Neural progenitor cell (in vitro differentiated cells): ENCODE measurements around the gene OR51G2.

ENCODE experiments used
- EZH2 ChIP-seq: fragments of 200-600 bp; sonication (generic); IDR thresholded peaks from 2 replicates; pipeline ENCODE4 v1.6.1; 2017; ENCODE audit warnings: antibody characterized with exemption, mild to moderate bottlenecking, moderate library complexity
- EZH2phosphoT487 ChIP-seq: fragments of 200-600 bp; sonication (generic); IDR thresholded peaks from 2 replicates; pipeline ENCODE4 v1.6.1; 2017; ENCODE audit warnings: antibody characterized with exemption
- TF ChIP-seq, protein P1 (sequence below): fragments of 200-600 bp; sonication (generic); IDR thresholded peaks from 2 replicates; pipeline ENCODE4 v1.5.1; 2017; ENCODE audit warnings: antibody characterized with exemption, mild to moderate bottlenecking

DNA sequence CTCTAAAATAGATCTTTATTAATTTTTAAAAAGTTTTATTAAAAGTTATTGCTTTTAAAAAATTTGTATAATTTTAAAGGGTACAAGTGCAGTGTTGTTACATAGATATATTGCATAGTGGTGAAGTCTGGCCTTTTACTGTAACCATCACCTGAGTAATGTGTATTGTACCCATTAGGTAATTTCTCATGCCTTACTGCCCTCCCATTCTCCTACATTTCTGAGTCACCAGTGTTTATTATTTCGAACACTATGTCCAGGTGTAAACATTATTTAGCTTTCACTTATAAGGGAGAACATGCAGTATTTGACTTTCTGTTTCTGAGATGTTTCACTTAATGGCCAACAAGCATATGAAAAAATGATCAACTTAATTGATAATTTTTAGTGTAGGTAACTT is 2.6 kb upstream of the OR51G2 start:
- TF ChIP-seq, protein P1, sequence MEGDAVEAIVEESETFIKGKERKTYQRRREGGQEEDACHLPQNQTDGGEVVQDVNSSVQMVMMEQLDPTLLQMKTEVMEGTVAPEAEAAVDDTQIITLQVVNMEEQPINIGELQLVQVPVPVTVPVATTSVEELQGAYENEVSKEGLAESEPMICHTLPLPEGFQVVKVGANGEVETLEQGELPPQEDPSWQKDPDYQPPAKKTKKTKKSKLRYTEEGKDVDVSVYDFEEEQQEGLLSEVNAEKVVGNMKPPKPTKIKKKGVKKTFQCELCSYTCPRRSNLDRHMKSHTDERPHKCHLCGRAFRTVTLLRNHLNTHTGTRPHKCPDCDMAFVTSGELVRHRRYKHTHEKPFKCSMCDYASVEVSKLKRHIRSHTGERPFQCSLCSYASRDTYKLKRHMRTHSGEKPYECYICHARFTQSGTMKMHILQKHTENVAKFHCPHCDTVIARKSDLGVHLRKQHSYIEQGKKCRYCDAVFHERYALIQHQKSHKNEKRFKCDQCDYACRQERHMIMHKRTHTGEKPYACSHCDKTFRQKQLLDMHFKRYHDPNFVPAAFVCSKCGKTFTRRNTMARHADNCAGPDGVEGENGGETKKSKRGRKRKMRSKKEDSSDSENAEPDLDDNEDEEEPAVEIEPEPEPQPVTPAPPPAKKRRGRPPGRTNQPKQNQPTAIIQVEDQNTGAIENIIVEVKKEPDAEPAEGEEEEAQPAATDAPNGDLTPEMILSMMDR: no peak
- TF ChIP-seq EZH2 (no peak), EZH2phosphoT487 (no peak)
